ENCODE data around the gene STAT1.

The STAT1 gene

DNA sequence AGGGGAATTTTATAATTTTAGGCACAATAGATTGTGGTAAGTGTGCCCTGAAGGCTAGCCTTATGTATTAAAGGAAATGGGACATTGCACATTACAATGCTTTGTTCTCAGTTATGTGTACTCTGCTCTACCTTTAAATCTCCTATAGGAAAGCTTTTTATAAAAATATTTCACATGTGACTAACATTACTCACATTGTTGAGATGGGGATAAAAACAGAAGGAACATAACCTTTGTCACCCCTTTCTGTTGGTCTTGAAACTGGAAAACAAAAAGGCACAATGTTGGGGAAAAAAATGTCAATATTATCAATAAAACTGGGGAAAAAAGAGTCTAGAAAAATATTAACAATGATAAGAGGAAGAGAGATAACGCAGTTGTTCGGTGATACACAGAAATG, 17.3 kb upstream of the STAT1 start:
- DNase-seq (ENCODE audit: low spot score) = no peak

DNA sequence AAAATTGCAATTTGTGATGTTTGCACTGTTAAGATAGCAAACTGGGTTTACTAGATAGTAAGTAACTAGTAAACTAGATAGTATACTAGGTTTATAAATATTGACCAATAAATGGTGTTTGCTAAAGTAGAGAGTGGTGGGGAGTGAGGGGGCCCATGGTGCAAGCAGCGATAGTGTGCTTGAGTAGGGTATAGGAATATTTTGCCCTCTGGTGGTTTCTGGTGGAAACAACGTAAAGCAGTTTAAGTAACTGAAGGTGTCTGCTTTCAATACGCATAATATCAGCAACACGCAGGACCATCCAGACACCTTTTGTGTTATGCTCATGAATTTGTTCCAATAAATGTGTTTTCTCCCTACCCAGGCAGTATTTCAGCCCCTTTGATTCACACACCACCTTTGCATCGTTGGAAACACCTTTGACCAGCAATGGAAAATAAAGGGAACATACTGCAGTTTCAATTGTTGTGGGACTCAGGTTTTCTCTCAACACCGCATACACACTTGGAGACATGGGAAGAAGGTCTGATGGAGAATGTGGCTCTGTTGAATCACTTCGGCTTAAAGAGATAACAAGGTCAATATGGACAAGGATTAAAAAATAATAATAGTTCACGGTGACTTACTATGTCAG, 16.7 kb upstream of the STAT1 start:
- DNase-seq (ENCODE audit: low spot score) = peak; percentile 74

DNA sequence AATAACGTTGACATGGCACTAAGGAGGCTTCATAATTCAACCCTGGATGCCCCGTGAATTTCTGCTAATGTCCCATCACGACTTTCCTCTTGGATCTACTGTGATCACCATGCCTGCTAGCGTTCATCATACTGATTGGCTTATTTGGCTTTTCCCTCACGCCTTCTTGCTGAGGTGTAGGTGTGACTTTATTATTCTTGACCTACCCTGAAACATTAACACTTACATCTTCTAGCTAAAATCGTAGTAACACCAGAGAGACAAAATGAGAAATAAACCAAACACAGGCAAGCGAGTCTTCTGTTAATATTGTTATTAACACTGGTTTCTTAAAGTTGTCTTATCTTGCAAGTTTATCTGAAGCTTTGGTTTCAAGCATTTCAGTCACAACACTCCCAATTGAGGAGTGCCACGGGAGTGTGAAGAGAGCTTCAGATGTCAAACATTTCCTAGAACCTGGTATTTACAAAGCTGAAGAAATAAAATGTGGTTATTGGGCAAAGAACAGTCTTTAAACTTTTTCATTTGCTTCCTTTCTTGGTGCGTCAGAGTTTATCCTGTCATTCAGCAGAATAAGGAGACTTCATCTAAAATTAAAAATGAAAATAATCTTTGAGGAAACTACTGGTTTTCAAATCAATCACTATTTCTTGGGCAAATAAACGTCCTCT, 15.4 kb upstream of the STAT1 start:
- DNase-seq (ENCODE audit: low spot score) = no peak

DNA sequence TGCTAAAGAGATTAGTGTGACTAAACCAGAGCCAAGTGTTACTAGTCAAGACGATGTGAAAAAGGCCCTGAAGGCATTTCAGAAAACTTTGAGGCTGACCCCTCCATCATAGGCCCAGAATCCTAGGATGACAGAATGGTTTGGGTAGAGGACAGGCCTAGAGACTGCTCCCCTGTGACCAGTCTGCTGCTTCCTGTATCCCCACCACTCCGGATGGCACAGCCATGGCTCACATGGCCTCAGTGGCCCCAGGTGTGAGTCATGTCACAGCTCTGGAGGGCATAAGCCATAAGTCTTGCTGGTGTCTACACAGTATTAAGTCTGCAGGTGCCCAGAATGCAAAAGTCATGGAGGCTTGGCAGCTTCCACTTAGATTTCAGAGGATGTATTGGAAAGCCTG, 12.4 kb upstream of the STAT1 start:
- DNase-seq (ENCODE audit: low spot score) = no peak

DNA sequence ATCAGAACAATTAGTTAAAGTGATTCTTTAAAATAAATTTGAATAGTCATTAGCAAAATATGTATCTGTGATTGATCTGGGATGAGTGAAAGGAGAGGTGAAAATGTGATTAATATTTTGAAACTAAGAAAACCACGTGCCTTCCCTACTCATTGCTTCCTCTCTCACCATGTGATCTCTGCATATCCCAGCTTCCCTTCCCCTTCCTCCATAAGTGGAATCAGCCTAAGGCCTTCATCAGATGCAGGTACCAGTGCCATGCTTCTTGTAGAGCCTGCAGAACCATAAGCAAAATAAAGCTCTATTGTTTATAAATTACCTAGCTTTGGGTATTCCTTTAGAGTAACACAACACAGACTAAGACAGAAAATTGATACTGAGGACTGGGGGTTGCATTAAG, 11.2 kb upstream of the STAT1 start:
- no peak for DNase-seq (ENCODE audit: low spot score)

DNA sequence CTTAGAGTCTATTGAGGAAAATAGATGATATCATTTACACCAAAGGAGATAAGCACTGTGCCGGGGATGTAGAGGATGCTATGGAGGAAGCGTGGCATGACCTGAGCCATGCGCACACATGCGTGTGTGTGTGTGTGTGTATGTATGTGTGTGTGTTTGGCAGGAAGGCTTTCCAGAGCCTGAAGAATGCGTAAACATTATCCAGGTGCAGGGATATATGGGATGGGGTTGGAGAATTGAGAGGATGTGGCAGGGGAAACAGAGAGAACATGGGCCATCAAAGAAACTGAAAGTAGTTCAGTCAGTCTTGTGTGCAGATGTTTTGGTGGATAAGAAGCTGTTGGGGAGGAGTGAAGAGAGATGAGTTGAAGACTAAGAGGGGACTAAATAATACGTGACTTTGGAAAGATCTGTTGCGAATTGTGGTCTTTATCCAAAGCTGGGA, 9.3 kb upstream of the STAT1 start:
- DNase-seq (ENCODE audit: low spot score) = peak; percentile 64

DNA sequence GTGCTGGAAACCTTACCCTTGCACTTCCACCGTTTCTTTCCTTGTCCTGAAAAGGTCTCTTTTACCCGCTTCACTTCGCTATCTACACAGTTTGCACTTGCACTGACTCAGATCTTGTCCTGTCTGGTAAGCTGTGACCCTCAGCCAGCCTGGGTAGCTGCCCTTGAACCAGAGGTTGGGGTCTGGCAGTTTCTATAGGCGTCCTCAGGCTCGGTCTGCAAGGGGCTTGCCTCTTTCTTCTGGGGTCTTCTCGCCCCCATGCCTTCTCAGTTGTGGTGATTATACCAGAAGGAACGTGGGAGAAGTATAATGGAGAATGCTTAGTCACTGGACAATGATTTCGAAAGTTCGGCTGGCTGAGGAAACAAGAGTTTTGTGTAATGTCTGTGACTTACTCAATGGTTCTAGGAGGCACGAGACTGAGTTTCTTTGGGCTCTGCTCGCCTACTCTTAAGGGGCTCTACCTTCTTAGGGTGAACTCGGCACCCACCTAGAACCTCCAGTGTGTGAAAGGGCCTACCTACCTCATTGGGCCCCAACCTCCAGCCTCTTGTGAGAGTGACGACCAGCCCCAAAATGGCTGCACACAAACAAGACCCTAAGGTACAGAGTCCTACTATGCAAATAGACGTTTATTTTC, 6.9 kb upstream of the STAT1 start:
- DNase-seq (ENCODE audit: low spot score) = peak; percentile 75

DNA sequence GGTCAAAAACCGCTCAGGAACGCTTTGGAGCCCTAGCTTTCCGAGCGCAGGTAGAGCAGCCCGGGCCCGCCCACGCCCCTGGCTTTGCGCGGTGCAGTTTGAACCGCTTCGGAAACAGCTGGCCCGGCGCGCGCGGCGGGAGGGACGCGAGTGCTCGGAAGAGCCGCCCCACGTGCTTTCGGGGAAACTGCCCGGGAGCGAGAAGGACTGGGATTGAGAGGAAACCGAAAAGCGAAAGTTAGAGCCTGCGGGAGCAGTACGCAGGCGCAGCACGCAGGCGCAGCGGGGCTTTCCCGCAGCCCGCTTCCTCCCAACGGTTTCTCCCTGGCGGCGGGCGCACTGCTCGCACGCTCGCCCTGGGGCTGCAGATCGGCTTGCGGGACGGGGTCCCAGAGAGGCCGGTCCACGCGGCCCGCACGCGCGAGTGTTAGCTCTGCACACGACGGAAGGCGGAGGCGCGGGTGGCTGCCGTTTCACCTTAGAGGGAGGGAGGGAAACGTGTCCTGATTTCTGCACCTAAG, 6.3 kb upstream of the STAT1 start:
- DNase-seq (ENCODE audit: low spot score) = peak; percentile 95

DNA sequence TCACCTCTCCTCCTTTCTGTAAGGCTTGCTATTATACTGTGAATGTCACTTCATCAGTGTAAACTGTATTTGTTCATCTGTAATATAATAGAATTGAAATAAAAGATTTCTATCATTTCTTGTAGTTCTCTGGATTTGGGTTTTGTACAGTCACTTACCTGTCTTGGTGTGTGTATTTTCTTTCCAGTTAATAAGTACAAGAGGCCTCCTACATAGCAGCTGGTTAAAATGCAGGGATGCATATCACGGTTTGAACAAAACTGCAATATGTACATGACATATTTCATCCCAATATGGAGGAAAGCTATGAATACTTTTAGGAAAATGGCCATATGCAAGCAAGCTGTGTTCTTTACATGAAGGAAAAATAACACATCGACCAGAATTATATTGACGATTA, 5.4 kb upstream of the STAT1 start:
- DNase-seq (ENCODE audit: low spot score) = no peak

DNA sequence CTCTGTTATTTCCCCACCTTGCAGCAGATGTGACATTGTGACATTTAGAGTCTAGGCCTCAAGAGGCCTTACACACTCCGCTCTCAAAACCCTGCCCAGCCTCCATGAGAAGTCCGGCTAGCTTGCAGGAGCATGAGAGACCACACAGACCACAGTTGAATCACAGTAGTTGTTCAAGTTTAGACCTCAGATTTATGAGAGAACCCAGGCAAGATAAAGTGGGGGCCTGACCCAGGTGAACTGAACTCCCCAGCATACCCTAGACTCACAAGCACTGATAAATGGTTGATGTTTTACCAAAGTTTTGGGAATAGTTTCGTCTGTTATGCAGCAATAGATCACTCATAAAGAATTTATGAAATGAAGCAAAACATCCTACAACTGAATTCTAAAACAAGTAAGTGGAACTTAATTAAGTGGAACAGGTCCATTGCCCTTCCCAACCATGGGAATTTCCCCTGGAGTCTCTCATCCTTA, 4.7 kb upstream of the STAT1 start:
- no peak for DNase-seq (ENCODE audit: low spot score)

DNA sequence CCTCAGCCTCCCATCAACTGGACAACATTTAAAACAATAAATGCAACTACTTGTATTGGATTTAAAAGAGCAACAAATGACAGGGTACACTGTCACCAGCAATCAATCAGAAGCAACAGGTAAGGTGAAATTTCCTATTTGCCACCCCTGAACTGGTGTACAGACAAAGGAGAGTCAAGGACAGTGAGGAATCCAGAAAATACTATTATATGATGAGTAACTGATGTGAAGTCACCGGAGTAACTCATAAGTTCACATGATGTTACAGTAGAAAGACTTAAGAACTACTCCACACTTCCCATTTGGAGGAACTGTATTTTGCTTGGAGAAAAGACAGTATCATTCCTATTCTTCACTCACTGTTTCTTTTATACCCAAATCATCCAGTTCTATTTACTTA, 4.1 kb upstream of the STAT1 start:
- no peak for DNase-seq (ENCODE audit: low spot score)

DNA sequence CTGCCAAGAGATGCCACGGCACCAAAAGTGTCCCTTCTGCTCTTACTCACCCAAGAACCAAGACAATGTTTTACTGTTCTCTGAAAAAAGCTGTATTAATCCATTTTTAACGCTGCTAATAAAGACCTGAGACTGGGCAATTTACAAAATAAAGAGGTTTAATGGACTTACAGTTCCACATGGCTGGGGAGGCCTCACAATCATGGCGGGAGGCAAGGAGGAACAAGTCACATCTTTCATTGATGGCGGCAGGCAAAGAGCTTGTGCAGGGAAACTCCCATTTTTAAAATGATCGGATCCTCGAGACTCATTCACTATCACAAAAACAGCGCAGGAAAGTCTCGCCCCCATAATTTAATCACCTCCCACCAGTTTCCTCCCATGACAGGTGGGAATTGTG, 1.9 kb upstream of the STAT1 start:
- DNase-seq (ENCODE audit: low spot score) = no peak

DNA sequence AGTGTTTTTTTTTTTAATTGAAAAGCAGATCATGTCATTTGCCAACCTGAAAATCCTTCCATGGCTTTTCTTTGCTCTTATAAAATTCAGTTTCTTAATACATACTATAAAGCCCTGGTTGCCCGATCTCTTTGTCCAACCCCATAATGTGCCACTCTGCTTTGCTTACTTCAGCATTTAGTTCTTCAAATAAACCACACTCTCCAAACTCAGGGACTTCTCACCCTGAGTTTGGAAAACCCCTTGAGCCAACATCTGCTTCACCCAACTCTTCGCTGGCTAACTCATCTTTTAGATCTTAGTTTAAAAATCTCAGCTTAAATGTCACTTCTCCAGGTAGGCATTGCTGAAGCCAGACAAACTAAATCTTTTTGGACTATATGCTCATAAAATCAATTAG, 1.3 kb upstream of the STAT1 start:
- DNase-seq (ENCODE audit: low spot score) = no peak

DNA sequence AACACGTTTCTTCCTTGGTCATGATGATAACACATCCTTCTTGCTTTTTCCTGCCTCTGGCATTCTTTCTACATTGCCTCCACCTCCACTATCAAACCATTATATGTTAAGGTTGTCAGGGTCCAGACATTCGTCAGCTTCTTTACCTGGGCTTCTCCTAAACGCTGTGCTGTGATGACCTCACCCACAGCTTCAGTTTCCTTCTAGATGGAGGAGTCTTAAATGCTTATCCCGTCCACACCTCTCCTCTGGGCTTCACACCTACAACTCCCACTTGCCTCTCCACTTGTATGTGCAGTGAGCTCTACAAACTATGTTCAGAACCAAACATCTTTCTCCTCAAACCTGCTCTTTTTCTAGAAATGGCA, 666 bp upstream of the STAT1 start:
- DNase-seq (ENCODE audit: low spot score) = no peak

DNA sequence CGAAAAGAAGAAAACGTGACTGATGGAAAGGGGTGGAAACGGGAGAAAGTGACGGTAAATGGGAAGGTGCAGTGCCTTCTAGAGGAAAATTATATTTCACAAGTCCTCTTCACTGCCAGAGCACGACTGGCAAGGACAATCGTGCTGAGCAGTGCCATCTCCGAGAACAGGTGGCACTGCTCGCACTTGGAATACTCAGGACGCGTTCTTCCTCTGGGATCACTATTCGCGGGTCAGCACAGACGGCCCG, 364 bp downstream of the STAT1 start:
- no peak for DNase-seq (ENCODE audit: low spot score)

DNA sequence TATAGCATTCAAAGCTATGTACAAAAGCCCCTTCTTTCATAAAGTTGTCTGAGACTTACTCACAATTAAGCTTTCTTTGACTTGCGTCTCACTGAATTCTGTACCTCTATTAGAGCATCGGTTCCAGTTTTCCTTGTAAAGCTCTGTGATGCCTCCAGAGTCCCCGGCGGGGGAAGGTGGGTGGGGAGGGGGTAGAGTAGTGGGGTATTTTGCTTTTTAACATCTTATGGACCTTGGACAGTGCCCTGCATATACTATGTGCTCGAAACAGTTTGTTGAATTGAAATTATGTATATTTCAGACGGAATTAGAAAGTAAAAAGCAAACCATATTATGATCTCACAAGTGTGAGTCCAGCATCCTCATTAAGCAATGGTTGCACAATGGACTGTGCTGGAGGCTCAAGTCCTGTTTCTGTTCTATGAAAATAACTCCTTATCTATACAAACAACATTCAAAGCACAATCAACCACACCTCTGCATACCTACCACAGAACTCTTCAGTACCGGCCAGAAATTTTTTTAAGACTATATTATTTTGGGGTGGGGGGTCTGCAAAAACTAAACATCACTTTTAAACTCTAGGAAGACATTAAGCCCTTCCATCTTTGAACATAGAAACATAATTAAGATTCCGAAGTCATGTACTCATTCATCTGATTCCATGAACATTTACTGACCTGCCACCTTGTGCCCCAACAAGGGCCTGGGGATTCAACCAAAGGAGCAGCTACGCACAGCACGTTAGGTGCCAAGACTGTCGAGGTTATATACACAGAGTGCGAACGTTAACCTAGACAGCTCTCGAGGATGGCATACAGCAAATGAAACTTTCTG, 908 bp downstream of the STAT1 start:
- no peak for DNase-seq (ENCODE audit: low spot score)

DNA sequence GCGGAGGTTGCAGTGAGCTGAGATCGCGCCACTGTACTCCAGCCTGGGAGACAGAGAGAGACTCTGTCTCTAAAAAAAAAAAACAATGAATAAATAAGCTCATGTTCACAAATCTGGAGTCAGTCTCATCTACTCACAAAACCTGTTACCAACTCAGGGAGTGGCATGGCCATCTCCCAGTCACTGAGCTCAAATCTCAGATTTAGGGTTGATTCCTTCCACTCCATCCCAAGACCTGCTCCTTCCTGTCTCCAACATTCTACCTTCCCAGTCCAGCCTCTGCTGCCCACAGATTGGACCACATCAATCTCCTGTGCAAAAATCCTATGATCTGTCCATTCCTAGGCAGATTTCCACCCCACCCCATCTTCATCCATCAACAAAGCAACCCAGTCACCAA, 1.6 kb downstream of the STAT1 start:
- no peak for DNase-seq (ENCODE audit: low spot score)

DNA sequence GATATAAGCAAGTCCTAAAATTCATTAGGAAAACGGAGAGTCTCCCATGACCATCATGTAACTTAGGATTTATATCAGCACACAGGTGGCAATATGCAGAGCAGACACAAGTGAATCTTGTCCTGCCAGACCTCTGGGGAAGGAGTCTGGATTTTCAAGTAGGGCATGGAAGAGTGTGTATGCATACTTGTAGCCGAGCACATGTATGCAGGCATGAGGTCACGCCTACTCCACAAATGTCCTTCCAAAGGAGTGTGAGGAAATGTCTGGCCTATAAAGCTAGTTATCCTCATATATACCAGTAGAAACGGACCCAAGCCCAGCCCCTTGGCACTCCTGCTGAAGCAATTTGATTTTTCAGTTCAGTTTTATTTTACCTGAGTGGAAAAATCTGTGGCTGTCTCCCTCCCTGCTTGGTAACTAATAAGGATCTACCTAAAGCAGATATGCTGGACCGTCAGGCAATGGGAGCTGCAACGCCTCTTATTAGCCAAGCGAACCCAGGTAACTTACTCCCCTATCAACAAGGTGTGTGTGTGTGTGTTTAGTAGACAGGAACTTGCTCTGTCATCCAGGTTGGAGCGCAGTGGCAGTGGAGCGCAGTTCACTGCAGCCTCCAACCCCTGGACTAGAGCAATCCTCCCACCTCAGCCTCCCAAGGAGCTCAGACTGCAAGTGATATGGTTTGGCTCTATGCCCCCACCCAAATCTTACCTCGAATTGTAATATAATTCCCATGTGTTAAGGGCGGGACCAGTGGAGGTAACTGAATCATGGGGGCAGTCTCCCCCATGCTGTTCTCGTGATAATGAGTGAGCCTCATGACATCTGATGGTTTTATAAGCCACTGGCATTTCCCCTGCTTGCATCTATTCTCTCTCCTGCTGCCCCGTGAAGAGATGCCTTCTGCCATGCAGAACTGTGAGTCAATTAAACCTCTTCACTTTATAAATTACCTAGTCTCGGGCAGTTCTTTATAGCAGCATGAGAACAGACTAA, 2.8 kb downstream of the STAT1 start:
- DNase-seq (ENCODE audit: low spot score) = no peak

DNA sequence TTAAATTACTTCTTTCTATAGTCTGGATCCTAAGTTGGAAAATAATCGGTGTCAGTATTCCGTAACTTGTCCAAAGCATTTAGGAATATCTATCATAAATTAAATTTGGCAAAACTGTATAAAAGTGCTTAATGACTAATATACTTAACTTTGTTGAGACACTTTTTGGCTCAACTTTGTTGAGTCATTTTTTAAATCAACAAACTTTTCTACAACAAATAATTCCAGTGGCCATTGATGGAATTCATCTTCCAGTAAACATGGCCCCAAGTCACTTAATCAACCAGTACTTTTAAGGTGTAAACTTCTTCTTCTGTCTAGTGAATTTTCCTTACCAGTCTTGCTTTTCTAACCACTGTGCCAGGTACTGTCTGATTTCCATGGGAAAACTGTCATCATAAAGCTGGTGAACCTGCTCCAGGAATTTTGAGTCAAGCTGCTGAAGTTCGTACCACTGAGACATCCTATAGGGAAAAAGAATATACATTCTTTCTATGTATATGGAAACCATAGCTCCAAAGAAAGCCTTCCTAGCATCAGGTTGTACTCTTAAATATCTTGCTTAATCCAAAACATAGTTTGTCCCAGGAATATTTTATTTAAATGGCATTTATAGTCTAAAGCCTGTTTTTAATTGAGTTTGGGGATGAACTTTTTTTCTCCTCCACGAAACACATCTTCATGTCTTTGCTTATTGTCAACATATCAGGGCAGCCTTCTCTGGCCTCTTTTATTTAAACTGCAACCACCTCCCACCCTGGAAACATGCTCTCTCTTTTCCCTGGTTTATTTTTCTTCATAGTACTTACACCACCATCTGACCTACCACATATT, 4.2 kb downstream of the STAT1 start:
- no peak for DNase-seq (ENCODE audit: low spot score)

DNA sequence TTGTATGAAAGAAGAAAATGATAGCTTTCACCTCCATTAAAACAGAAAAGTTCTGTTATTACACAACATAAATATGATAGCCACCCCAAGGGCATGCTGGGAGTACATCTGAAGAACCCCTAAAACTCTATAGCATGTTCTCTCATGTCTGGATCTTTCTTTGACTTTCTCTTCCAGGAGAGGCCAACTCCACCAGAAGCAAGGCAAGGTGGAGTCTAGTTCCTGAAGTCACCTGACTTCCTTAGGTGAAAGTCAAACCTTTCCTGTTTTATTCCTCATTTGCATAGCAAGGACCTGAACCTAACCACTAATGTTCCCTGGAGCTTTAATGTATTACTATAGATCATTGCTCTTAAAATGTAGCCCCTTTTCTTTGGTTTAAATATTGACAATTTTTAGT, 5.7 kb downstream of the STAT1 start:
- no peak for DNase-seq (ENCODE audit: low spot score)

Measured in hematopoietic multipotent progenitor cell treated with erythropoietin and hydrocortisone succinate and interleukin-3 and kit ligand, for 17 days (in vitro differentiated cells).